Measurements from ENCODE around the gene UBR4. TPM values are rescaled to one million over a fixed set of nuclear protein-coding genes. Genes with fewer than 3 reads are reported as not detected.
A peak's percentile ranks its signal among the peaks of the same experiment; 100 is the strongest.

The UBR4 gene
- total and polyA plus RNA-seq, 5 donors: 48.9 to 70.3 (median 64.5) TPM

DNA sequence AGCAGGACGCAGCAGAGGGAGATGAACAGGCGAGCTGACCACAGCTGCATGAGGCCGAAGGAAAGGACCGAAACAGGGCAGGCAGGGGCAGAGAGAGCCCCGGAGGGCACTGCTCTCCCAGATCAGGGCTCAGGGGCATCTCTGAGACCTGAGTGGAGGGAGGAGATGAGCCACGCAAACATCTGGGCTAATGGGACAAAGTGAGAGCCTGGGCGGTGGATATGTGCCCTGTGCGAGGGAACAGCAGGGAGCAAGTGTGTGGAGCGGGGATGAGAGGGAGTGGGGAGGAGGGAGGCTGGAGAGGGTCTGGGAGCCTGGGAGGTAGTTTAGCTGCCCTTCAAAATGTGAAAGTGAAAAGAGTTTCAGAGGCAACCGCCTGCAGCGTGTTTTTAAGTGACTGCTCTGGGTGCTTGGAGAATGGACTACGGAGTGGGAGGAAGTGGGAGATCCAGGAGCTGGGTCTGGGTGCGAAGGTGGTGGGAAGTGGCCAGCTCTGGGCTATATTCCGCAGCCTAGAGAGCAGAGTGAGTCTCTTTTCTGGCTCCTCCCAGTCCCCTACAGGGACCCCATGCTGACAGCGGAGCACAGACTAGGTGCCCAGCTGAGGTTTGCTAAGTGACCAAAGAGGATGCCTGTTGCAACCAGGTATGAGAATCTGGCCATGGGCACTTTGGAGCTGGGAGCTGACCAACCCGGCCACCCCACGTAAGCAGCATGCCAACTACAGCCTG, 139.0 kb downstream of the UBR4 start:
- Histone ChIP-seq H3K4me3 (ENCODE audit: low read length) (no peak overlapping the region), H3K27ac (ENCODE audit: low read length) (no peak overlapping the region), H3K9me3 (ENCODE audit: control insufficient read depth, low read length) (no peaks in the 10 kb centered on the region), H3K4me1 (ENCODE audit: control insufficient read depth, insufficient read depth, low read length) (peaks cover 12% of the 10 kb centered on the region), H3K27me3 (ENCODE audit: control insufficient read depth, insufficient read depth) (no peaks in the 10 kb centered on the region)
- peak in 1 of 3 donors; percentile 15 for DNase-seq
- intact Hi-C loops (cut with DNase I): no loop called here
- 62% methylated on average over 17 of the region's 17 CpGs for WGBS
- no peak for ATAC-seq

- WGBS: 73% methylated on average over 9 of the region's 9 CpGs
- no peaks in the 10 kb centered on the region for H3K9me3 ChIP-seq (ENCODE audit: control insufficient read depth, low read length)
- DNase-seq: peak in 1 of 3 donors; percentile 42
- H3K4me1 ChIP-seq (ENCODE audit: control insufficient read depth, insufficient read depth, low read length): peaks cover 12% of the 10 kb centered on the region
- no peak overlapping the region for H3K27ac ChIP-seq (ENCODE audit: low read length)
- no peak for ATAC-seq
- intact Hi-C loops (cut with DNase I): no loop called here
- H3K27me3 ChIP-seq (ENCODE audit: control insufficient read depth, insufficient read depth): no peaks in the 10 kb centered on the region
- H3K4me3 ChIP-seq (ENCODE audit: low read length): no peak overlapping the region
Observed at GRCh38 chr1:19070197-19070651, 139.8 kb downstream of the UBR4 start.

- Histone ChIP-seq H3K27ac (ENCODE audit: low read length) (no peak overlapping the region), H3K4me3 (ENCODE audit: low read length) (no peak overlapping the region), H3K4me1 (ENCODE audit: control insufficient read depth, insufficient read depth, low read length) (peaks cover 6% of the 10 kb centered on the region), H3K27me3 (ENCODE audit: control insufficient read depth, insufficient read depth) (no peaks in the 10 kb centered on the region), H3K9me3 (ENCODE audit: control insufficient read depth, low read length) (no peaks in the 10 kb centered on the region)
- intact Hi-C loops (cut with DNase I): no loop called here
- peak in 1 of 2 donors; percentile 25 for ATAC-seq
- WGBS: 49% methylated on average over 11 of the region's 11 CpGs
- no peak for DNase-seq
Observed at GRCh38 chr1:19068639-19069276, 141.3 kb downstream of the UBR4 start.

DNA sequence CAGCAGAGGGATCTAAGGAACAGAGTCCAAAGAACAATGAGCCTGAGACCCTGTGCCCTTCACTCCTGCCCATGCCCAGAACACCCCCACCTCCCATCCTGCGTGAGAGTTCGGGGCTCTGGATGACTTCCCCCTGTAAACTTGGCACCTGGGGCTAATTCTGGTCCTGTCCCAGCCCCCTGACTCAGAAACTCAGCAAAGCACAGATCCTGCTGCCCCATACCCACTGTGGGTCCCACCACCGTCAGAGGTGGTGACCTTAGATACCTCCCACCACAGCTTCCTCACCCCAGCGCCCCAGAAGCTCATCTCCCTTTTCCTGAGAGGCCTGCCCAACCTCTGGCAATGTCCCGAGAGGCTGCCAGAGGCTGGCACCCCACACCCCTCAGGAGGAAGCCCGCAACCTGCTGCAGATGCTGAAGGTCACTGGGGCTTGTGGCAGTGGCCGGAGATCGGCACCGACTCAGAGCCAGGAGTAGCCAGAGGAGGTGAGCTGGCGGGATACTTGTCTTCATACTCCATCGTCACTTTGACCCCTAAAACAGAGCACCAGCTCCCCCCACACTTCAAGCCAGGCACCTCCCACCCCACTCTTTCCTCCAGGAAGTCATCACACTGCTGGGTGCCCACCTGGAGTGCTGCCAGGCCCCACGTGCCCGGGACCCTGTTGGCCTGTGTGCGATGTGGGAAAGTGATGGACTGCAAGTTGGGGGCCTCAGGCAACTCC, 142.0 kb downstream of the UBR4 start:
- intact Hi-C loops (cut with DNase I): no loop called here
- DNase-seq (no peak), ATAC-seq (no peak)
- 59% methylated on average over 14 of the region's 14 CpGs for WGBS
- H3K4me3 ChIP-seq (ENCODE audit: low read length): no peak overlapping the region
- no peaks in the 10 kb centered on the region for H3K9me3 ChIP-seq (ENCODE audit: control insufficient read depth, low read length)
- H3K27me3 ChIP-seq (ENCODE audit: control insufficient read depth, insufficient read depth): no peaks in the 10 kb centered on the region
- H3K4me1 ChIP-seq (ENCODE audit: control insufficient read depth, insufficient read depth, low read length): no peaks in the 10 kb centered on the region
- no peak overlapping the region for H3K27ac ChIP-seq (ENCODE audit: low read length)

GRCh38 chr1:19067182-19067911, 142.7 kb downstream of the UBR4 start:
- H3K27ac ChIP-seq (ENCODE audit: low read length): no peak overlapping the region
- intact Hi-C loops (cut with DNase I): no loop called here
- peak; percentile 8 to 10 for ATAC-seq
- no peaks in the 10 kb centered on the region for H3K4me1 ChIP-seq (ENCODE audit: control insufficient read depth, insufficient read depth, low read length)
- WGBS: 44% methylated on average over 17 of the region's 17 CpGs
- no peaks in the 10 kb centered on the region for H3K27me3 ChIP-seq (ENCODE audit: control insufficient read depth, insufficient read depth)
- H3K9me3 ChIP-seq (ENCODE audit: control insufficient read depth, low read length): no peaks in the 10 kb centered on the region
- DNase-seq: peak in 1 of 3 donors; percentile 41
- no peak overlapping the region for H3K4me3 ChIP-seq (ENCODE audit: low read length)

DNA sequence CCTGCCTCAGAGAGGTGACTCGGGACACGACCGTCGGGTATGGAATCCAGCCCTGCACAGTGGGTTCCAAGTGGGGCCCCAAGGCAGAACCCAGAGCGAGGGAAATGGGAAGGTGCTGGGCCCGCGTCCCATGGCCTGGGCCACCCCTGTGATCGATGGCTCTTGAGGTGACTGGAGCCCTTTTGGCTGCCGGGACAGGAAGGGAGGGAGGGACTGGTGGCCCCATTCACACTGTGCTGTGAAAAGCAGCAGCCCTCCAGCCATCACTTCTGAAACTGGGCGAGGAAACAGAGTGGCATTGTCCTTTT, 143.2 kb downstream of the UBR4 start:
- Histone ChIP-seq H3K9me3 (ENCODE audit: control insufficient read depth, low read length) (no peaks in the 10 kb centered on the region), H3K4me1 (ENCODE audit: control insufficient read depth, insufficient read depth, low read length) (no peaks in the 10 kb centered on the region), H3K27ac (ENCODE audit: low read length) (no peak overlapping the region), H3K4me3 (ENCODE audit: low read length) (no peak overlapping the region), H3K27me3 (ENCODE audit: control insufficient read depth, insufficient read depth) (no peaks in the 10 kb centered on the region)
- DNase-seq (no peak), ATAC-seq (peak; percentile 4 to 15)
- 44% methylated on average over 10 of the region's 10 CpGs for WGBS
- intact Hi-C loops (cut with DNase I): no loop called here

- WGBS: 80% methylated on average over 14 of the region's 14 CpGs
- DNase-seq (no peak), ATAC-seq (no peak)
- H3K4me1 ChIP-seq (ENCODE audit: control insufficient read depth, insufficient read depth, low read length): no peaks in the 10 kb centered on the region
- H3K27ac ChIP-seq (ENCODE audit: low read length): no peak overlapping the region
- H3K9me3 ChIP-seq (ENCODE audit: control insufficient read depth, low read length): no peaks in the 10 kb centered on the region
- no peaks in the 10 kb centered on the region for H3K27me3 ChIP-seq (ENCODE audit: control insufficient read depth, insufficient read depth)
- intact Hi-C loops (cut with DNase I): no loop called here
- no peak overlapping the region for H3K4me3 ChIP-seq (ENCODE audit: low read length)
Observed at GRCh38 chr1:19066248-19066873, 143.7 kb downstream of the UBR4 start.

DNA sequence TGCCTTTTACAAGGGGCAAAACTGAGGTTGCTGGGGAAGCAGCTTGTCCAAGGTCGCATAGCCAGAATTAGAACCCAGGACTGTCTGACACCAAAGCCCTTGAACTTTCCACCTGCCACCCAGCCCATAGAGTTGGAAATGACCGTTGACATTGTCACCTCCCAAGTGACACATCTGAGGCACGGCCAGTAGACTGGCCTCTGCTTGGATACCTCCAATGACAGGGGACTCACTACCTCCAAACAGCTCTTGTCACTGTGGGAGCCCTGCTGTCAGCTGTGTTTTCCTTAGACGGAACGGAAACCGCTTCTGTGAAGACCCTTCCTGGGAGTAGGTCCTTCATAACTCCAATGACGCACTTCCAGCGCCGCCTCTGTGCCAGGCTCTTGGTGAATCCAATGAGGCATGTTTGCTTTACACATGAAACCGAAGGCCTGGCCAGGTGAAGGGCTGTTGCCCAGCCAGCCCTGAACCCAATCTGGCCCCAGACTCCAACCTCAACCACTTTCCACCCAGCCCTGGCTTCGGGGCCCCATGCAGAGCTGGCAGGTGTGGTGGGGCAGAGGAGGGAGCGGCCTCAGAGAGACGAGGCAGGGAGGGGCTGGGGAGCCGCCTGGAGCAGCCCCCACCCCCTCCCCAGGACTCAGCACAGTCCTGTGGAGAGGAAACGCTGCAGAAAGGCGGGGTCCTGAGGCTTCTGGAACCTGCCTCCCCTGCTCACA, 144.4 kb downstream of the UBR4 start:
- H3K9me3 ChIP-seq (ENCODE audit: control insufficient read depth, low read length): no peaks in the 10 kb centered on the region
- no peaks in the 10 kb centered on the region for H3K27me3 ChIP-seq (ENCODE audit: control insufficient read depth, insufficient read depth)
- no peak overlapping the region for H3K4me3 ChIP-seq (ENCODE audit: low read length)
- DNase-seq (no peak), ATAC-seq (no peak)
- intact Hi-C loops (cut with DNase I): no loop called here
- H3K4me1 ChIP-seq (ENCODE audit: control insufficient read depth, insufficient read depth, low read length): no peaks in the 10 kb centered on the region
- WGBS: 83% methylated on average over 16 of the region's 16 CpGs
- no peak overlapping the region for H3K27ac ChIP-seq (ENCODE audit: low read length)

GRCh38 chr1:19064906-19065450, 145.1 kb downstream of the UBR4 start:
- DNase-seq (no peak), ATAC-seq (no peak)
- Histone ChIP-seq H3K27ac (ENCODE audit: low read length) (no peak overlapping the region), H3K9me3 (ENCODE audit: control insufficient read depth, low read length) (no peaks in the 10 kb centered on the region), H3K4me3 (ENCODE audit: low read length) (no peak overlapping the region), H3K27me3 (ENCODE audit: control insufficient read depth, insufficient read depth) (no peaks in the 10 kb centered on the region), H3K4me1 (ENCODE audit: control insufficient read depth, insufficient read depth, low read length) (no peaks in the 10 kb centered on the region)
- WGBS: 93% methylated on average over 16 of the region's 16 CpGs
- intact Hi-C loops (cut with DNase I): no loop called here

DNA sequence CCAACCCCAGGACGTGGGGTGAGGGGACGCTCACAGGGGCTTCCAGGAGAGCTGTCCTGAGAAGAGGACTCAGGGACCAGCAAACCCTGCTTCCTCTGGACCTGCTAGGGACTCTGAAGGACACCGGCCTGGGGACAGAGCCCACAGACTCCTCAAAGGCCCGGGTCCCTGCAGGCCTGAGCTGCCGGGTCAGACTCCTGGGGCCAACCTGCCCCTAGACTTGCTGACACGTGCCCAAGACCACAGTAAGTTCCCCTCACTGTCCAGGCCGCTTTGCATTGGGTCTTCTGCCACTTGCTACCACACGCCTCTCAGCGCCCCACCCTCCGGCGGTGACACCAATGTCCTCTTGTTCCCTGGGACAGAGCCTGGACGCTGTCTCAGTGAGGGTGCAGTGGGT, 146.9 kb downstream of the UBR4 start:
- WGBS: 81% methylated on average over 12 of the region's 12 CpGs
- intact Hi-C loops (cut with DNase I): no loop called here
- ATAC-seq: no peak
- no peak overlapping the region for H3K27ac ChIP-seq (ENCODE audit: low read length)
- no peaks in the 10 kb centered on the region for H3K4me1 ChIP-seq (ENCODE audit: control insufficient read depth, insufficient read depth, low read length)
- DNase-seq: no peak
- H3K27me3 ChIP-seq (ENCODE audit: control insufficient read depth, insufficient read depth): no peaks in the 10 kb centered on the region
- no peaks in the 10 kb centered on the region for H3K9me3 ChIP-seq (ENCODE audit: control insufficient read depth, low read length)
- no peak overlapping the region for H3K4me3 ChIP-seq (ENCODE audit: low read length)
